PFSK-1 (cell line): ENCODE results near the gene UBE2O.

Experiments
- POLR2AphosphoS5 ChIP-seq: IDR thresholded peaks from 2 replicates; pipeline ENCODE4 v1.6.1; 2012; ENCODE audit warnings: low read depth, mild to moderate bottlenecking, control low read depth, low read length, moderate library complexity
- SIN3A ChIP-seq: IDR thresholded peaks from 2 replicates; pipeline ENCODE4 v1.6.1; 2012; ENCODE audit warnings: mild to moderate bottlenecking, low read length, moderate library complexity, borderline replicate concordance; ENCODE audit not compliant: insufficient read depth
- TAF1 ChIP-seq: IDR thresholded peaks from 2 replicates; pipeline ENCODE4 v1.6.1; 2012; ENCODE audit warnings: low read length, control low read depth, borderline replicate concordance; ENCODE audit not compliant: insufficient read depth

- TF ChIP-seq TAF1 (no peak), POLR2AphosphoS5 (no peak), SIN3A (no peak)
Observed at GRCh38 chr17:76351526-76352071, 101.4 kb downstream of the UBE2O start.
